Measurements from ENCODE around the gene TAB2.
"Not testable (repeated sequence)": the region's sequence is repeated elsewhere in the genome, so short reads cannot be mapped to it uniquely, and the experiment has no call there.

TAB2 gene

DNA sequence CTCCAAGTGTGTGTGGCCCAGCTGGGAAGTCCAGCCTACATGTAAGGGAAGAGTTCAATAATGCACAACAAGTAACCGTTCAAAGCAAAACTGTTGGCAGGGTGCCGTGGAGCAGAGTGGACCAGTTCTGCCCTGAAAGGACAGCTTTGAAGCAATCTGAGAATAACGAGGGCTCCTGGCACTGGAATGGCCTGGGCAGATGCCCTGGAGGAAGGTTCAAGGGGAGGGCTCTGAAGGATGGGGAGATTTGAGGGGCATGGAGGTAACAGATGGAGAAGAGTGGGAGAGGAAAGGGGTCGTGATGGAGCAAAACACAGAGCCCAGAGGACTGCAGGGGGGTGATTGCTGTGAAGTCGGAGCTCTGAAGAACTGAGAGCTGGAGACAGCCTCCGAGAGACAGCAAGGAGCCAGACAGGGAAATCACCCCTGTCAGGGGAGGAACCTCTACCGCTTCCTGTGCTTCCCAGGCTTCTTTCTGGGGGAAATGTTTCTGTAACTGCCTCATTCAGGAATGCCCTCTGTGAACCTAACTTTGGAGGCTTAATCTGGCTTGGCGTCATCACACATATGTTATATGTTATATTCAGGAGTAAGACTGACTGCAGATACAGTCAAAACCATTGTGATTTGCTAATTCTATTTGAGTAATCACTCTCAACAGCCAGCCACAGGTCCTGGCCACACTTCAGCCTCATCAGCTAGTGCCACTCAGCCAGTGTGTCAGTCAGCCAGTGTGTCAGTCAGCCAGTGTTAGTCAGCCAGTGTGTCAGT is 126.1 kb downstream of the TAB2 start:
- no peaks in the 10 kb centered on the region; the same call in 1 of the 2 replicates for H3K4me1 ChIP-seq (ENCODE audit: control insufficient read depth, insufficient read depth, low read length)
- no peak for TF ChIP-seq ZNF621 (tag by site-specific recombination; IDR thresholded peaks at IDR 0.05)
- TF ChIP-seq ZNF155 (tag by site-specific recombination; IDR thresholded peaks at IDR 0.05): no peak
- no peak for TF ChIP-seq ZFP37 (tag by site-specific recombination; IDR thresholded peaks at IDR 0.05)
- no peak for TF ChIP-seq ZFP69B (tag by site-specific recombination; IDR thresholded peaks at IDR 0.05)
- no peak for TF ChIP-seq SETDB1 (IDR thresholded peaks at IDR 0.05; ENCODE audit: insufficient read length, low read length)
- no peak for TF ChIP-seq TCF7L2 (IDR thresholded peaks at IDR 0.05; ENCODE audit: borderline replicate concordance, low read depth, low read length)
- TF ChIP-seq ZNF391 (tag by site-specific recombination; IDR thresholded peaks at IDR 0.05; ENCODE audit: borderline replicate concordance, low read depth): no peak
- TF ChIP-seq ZBTB11 (tag by site-specific recombination; conservative IDR thresholded peaks at IDR 0.05; ENCODE audit: low read depth): no peak
- TF ChIP-seq ZNF654 (tag by site-specific recombination; IDR thresholded peaks at IDR 0.05; ENCODE audit: low read depth): no peak
- TF ChIP-seq ZNF596 (tag by site-specific recombination; IDR thresholded peaks at IDR 0.05): no peak
- TF ChIP-seq ZNF214 (tag by site-specific recombination; IDR thresholded peaks at IDR 0.05; ENCODE audit: borderline replicate concordance): no peak
- TF ChIP-seq ZNF558 (tag by site-specific recombination; IDR thresholded peaks at IDR 0.05): no peak
- H3K36me3 ChIP-seq (ENCODE audit: control insufficient read depth in 2 of 2, insufficient read depth in 1 of 2, low read length in 2 of 2): no peaks in the 10 kb centered on the region
- CTCF ChIA-PET: interaction anchor here (0.7 to 1.5 kb wide), 2 partner anchors 361 to 866 kb away, joined by 3 to 4 read pairs; no protein-coding TSS in a partner anchor
- H3K27ac ChIP-seq (ENCODE audit: extremely low read depth, low read depth, low read length): no peak overlapping the region
- POLR2A ChIA-PET: no interaction called here
- no peaks in the 10 kb centered on the region for H3K9me3 ChIP-seq (ENCODE audit: control insufficient read depth, insufficient read depth, low read depth, low read length)
- no peak overlapping the region for H3K4me3 ChIP-seq (ENCODE audit: low read depth, low read length)

DNA sequence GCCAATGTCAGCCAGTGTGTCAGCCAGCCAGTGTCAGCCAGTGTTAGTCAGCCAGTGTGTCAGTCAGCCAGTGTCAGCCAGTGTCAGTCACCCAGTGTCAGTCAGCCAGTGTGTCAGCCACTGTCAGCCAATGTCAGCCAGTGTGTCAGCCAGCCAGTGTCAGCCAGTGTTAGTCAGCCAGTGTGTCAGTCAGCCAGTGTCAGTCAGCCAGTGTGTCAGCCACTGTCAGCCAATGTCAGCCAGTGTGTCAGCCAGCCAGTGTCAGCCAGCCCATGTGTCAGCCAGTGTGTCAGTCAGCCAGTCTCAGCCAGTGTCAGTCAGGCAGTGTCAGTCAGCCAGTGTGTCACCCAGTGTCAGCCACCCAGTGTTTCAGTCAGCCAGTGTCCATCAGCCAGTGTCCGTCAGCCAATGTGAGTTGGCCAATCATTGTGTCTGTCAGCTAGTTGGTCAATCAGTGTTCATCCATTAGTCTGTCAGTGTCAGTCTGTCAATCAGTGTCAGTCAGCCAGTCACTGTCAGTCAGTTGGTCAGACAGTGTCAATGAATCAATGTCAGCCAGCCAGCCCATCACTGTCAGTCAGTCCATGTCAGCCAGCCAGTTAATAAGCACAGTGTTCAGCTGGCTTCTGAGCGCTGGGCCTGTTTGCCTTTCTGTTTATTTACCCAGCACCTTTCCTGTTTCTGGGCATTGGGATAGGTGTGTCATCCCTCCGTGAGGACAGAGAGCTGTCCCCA is 127.0 kb downstream of the TAB2 start:
- H3K36me3 ChIP-seq (ENCODE audit: control insufficient read depth in 2 of 2, insufficient read depth in 1 of 2, low read length in 2 of 2); H3K27ac ChIP-seq (ENCODE audit: extremely low read depth, low read depth, low read length); POLR2A ChIA-PET; H3K4me3 ChIP-seq (ENCODE audit: low read depth, low read length); H3K4me1 ChIP-seq (ENCODE audit: control insufficient read depth, insufficient read depth, low read length); H3K9me3 ChIP-seq (ENCODE audit: control insufficient read depth, insufficient read depth, low read depth, low read length): not testable (repeated sequence)
- CTCF ChIA-PET: interaction anchor here (0.6 to 1.6 kb wide), 3 partner anchors 73 to 873 kb away, joined by 4 read pairs; no protein-coding TSS in a partner anchor

GRCh38 chr6:149445095-149445466 is 127.6 kb downstream of the TAB2 start:
- Histone ChIP-seq H3K27ac (ENCODE audit: extremely low read depth, low read depth, low read length) (no peak overlapping the region), H3K36me3 (ENCODE audit: control insufficient read depth in 2 of 2, insufficient read depth in 1 of 2, low read length in 2 of 2) (no peaks in the 10 kb centered on the region), H3K4me1 (ENCODE audit: control insufficient read depth, insufficient read depth, low read length) (no peaks in the 10 kb centered on the region; the same call in 1 of the 2 replicates), H3K9me3 (ENCODE audit: control insufficient read depth, insufficient read depth, low read depth, low read length) (no peaks in the 10 kb centered on the region), H3K4me3 (ENCODE audit: low read depth, low read length) (no peak overlapping the region)
- POLR2A ChIA-PET: no interaction called here
- CTCF ChIA-PET: interaction anchor here (0.6 to 1.6 kb wide), 3 partner anchors 72 to 873 kb away, joined by 4 read pairs; no protein-coding TSS in a partner anchor
- TF ChIP-seq OVOL3 (tag by site-specific recombination; IDR thresholded peaks at IDR 0.05) (no peak), ZNF654 (tag by site-specific recombination; IDR thresholded peaks at IDR 0.05; ENCODE audit: low read depth) (no peak), EGR2 (tag by site-specific recombination; IDR thresholded peaks at IDR 0.05; ENCODE audit: low read depth) (no peak), SCRT2 (tag by site-specific recombination; IDR thresholded peaks at IDR 0.05) (no peak), ZNF184 (tag by site-specific recombination; IDR thresholded peaks at IDR 0.05) (no peak), ZNF394 (tag by site-specific recombination; IDR thresholded peaks at IDR 0.05; ENCODE audit: borderline replicate concordance) (no peak)
